GM19035 (cell line): Measurements from ENCODE around the gene FAM43A.

Experiments
- ATAC-seq: cut with Tn5 transposase; IDR thresholded peaks from one replicate; pipeline ENCODE4 v1.9.1; 2021; ENCODE audit not compliant: unreplicated experiment

The FAM43A gene

DNA sequence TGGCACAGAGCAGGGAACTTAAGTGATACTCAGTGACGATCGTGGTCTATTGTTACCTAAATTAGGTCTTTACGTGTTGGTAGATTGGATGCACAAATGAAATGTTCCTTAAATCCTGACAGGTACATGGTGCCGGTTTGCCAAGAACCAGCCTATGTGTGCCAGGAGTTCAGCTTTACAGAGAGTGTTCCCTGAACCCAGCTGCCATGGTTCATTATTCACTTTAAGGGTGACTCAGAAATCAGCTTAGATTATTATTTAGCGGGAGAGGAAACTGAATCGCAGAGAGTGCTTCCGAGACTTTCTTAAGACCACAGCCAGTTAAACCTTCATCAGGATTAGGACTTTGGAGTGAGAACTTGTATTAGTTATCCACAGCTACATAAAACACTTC is 21.5 kb downstream of the FAM43A start:
- ATAC-seq, result no peak

DNA sequence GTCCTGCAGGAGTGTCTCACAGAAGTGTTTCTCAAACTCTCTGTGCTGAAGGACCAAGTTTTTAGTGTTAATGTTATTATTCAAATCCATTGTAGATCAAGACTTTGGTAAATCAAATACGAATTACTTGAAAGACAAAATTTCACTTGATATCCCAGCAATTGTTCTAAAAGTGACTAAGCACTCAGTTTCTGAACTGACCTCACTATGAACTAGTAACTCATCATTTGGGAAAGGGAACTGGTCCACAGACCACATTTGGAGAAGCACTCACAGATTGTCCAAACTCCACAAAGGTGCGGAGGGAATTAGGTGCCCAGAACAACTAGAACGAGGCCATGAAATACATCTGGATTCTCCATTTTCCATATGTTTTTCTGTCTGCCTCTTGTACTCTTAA is 25.6 kb downstream of the FAM43A start:
- ATAC-seq, result no peak

DNA sequence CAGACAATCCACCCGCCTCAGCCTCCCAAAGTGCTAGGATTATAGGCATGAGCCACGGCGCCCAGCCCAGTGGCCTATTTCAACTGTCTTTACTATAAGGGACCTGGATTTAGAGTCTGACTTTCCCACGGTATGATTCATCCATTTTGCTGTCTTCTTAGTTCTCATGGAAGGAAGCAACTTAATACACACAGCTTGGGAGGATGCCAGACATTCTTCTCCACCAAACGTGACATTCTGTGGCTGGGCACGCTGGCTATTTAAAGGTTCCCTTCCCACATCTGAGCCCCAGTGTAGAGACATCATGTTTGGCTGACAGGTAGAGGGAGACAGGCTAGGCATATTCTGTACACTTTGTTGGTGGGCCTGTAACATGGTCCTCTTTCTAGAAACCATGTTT is 26.2 kb downstream of the FAM43A start:
- ATAC-seq, result no peak

DNA sequence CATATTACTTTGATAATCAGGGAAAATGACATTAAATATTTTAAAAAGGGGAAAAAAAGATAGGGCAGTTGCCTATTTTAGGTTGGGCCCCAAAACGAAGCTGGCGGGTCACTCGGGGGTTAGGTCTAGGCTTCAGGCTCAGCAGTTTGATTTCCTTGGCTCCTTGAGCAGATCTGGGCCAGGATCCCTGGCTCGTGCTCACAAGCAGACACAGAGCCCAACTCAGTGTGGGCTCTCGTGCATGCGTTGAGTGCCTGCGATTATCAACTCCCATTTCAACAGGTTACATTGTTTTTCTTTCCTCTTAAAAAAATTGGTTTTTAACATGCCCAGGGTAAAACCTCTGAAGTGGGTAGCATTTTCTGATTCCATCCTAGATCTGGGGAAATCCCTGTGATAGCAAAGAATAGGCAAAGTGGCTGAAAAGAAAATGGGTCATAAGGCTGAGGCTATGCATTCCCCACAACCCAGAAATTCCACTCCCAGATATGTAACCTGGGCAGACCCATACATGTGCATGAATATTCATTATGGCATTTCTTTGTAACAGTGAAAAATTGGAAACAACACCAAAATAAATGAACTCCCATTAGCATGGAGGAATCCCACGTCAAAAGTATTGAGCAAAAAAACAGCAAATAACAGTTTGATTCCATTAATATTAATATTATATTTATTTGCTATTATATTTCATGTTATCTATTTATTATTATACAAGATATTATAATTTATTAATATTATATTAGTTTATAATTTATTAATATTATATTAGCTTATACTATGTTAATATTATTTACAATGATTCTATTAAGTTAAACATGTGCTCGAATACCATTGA is 27.8 kb downstream of the FAM43A start:
- no peak for ATAC-seq

DNA sequence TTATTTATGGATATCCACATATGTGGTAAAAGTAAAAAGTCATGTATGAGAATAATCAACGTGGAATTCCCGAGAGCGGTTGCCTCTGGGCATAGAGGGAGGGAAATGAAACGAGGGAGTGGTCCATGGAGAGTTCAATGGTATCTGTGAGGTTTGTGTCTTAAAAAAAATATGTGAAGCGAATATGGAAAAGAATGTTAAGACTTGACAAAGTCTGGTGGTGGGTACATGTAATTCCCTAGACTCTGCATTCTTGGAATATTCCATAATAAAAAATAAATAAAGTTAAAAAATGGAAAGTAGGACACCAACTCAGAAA is 28.4 kb downstream of the FAM43A start:
- no peak for ATAC-seq

DNA sequence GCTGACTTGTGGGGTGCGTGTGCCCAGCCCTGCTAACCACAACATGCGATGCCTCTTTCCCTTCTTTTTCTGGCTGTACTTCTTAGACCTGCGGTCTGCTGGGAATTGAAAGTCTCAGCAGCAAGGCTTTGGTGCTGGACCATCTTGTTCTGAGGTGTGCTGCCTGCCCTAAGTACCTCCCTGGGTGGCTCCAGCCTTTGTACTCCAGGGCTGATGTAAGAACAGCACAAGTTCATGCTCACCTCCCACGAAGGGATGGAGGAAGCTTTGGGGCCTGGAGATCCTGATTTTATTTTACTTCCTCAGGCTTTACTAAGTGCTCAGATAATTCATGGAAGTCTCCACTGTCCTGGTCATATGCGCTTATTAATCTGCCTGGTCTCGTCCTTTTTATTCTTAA is 28.9 kb downstream of the FAM43A start:
- ATAC-seq, result no peak

DNA sequence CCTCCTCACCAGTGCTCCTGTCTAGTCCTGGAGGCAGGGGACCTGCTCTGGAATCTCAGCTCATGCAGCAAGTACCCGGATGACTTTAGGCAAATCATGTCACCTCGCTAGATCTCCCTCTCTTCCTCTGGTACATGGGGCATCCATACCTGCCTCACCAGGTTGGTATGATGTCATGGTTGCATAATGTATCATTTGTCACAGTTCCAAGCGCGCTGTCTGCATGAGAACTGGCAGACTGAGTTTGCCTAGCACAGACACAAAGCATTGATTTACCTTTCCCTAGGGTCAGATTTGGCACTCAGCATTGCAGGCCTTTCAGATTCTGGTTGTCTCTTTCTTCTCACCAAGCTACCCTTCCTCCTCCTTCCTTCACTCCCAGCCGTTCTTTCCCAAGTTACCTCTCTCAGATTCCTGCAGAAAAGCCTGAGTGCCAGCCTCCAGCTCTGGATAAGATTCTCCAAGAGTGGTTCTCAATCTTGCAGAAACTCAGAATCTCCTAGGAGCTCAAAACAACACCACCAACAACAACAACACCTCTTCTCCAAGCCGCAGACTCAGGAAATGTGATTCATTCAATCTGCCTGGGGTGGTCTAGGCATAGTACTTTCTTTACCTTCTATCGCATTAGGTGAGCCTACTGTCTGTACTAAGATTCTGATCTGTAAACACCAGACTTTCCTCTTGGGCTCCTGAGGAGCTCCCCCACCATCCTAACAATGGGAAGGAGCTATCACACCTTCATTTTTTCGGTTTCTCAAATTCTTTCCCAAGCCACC is 29.5 kb downstream of the FAM43A start:
- no peak for ATAC-seq

DNA sequence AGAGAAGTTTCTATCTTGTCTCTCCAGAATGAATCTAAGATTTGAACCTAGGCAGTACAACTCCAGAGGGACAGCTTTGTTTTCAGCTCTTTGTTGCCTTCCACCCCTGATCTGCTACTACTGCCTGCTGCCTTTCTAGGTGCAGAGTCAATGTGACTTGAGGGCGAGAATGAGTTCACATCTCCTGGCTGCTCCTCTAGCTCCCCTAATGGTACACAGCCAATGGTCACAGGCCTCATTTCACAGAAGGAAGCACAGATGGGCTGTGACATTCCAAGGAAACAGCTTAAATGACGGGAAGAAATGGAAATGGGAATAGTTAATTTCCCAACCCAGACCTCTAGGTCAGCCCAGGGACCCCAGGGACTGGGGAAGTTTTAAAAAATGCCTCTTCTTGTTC is 32.4 kb downstream of the FAM43A start:
- ATAC-seq, result no peak

DNA sequence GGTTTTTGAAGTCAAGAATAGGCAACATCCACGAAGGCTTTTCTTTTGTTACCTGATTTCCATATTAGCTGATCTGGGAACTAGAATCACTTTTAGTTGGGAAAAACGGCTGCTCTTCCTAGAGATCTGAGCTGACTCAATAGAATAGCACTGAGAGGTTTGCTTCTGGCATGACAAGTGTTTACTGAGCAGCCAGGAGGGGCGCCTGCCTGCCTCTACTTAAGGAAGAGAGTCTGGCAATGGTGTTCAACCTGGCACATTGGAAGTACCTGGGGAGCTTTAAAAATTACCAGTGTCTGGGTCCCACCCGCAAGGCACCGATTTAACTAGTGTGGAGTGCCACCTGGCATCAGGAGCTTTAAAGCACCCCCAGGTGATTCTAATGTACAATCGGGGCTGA is 34.4 kb downstream of the FAM43A start:
- ATAC-seq, result no peak

DNA sequence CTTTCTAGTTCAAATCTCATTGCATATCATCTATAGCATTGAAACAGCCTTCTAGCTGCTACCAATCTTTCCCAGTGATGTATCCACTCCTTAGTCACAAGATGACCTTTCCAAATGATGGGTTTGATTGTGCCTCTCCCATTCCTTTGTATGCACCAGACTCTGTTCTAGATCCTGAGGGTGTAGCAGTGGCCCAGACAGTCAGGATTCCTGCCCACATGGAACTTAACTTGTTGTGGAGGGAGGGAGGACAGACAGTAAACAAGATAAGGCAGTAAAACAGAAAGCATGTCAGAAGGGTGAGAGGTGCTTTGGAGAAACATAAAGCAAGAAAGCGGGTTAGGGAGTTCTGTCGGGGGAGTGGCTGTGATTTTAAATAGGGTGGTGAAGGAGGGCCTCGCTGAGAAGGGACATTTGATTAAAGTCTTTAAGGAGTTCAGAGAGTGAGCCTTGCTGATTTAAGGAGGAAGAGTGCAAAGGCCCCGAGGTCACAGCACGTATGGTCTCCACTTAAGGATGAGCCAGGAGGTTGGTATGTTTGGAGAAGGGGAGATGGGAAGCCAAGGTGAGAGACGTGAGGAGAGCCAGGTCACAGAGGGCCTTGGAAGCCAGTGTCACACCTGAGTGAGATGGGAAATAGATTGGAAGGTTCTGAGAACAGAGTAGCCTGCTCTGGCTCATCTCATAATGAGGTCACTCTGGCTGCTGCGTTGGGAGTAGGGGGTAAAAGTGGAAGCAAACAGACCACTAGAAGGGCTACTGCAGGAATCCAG is 38.3 kb downstream of the FAM43A start:
- ATAC-seq, result no peak

DNA sequence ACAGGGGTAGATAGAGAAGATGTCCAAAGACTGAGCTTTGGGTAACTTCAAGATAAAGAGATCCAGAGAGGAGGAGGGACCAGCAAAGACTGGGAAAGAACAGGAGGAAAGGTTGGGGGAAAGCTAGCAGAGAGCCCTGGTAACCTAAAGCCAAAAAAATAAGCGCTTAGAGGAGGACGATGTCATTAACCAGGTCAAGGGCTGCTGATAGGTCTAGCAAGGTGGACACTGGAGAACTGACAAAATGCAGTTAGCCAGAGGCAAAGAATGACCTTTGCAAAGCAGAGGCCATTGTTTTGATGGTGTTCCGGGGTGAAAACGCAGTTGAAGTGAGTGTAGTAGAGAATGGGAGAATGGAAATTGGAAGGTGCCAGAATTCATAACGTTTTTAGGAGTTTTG is 39.7 kb downstream of the FAM43A start:
- ATAC-seq, result no peak

DNA sequence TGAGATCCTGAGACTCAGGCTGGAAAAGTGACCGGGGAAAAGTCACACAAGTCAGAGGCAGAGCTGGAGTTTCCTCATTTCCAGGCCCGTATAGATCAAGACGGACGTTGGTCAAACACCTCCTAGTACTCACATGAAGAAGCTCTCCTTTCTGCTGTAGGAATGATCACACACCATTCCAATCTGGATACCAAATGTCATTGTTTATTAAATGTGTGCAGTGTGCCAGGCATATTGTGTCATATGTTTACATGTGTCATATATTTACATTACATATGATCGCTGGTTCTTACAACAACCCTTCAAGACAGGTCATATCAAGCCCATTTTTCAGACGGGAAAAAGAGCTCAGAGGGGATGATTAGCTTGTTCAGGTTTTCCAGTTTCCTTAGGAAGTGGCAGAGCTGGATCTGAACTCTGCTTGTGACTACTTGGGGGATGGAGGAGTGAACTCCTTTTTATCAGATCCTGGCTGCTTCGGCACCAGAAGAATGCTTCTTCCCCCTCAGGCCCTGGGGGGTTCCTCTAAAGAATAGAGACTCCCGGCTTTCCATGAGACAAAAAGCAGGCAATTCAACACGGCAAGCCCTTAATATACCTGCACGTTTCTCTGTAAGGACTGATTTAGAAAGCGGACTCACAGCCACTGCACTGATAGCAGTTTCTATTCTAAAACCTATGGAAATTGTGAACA is 41.9 kb downstream of the FAM43A start:
- ATAC-seq, result no peak

DNA sequence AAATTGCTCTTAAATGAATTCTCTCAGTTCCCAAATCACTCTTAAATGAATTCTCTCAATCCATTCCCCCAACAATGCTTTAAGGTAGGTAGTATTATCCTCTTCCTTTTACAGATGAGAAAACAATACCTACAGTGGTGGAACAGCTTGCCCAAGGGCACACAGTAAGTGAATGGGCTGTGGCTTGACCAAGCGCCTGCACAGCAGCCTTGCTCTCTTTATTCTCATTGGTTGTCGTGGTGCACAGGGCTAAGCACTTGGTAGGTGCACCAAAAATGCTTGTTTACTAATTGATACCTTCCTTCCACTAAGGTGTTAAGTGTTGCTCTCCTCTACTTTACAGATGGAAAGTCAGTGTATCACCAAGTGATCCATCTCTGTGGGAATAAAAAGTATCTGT is 43.3 kb downstream of the FAM43A start:
- no peak for ATAC-seq

DNA sequence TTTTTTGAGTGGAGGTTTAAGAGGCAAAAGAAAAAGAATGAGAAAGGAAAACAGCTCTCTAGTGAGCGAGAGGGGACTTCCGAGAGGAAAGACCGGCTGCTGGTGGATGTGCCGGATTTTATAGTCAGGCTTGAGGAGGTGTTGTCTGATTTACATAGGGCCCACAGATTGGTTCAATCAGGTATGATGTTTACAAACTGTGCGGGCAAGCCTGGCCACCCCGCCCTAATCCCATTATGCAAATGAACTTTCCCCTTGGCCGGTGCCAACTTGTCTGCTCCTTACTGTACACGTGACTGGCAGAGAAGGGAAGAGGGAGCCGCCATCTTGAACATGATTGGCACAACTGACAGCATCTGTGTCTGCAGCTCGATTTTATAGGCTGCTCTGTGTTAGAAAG is 44.7 kb downstream of the FAM43A start:
- ATAC-seq, result no peak

DNA sequence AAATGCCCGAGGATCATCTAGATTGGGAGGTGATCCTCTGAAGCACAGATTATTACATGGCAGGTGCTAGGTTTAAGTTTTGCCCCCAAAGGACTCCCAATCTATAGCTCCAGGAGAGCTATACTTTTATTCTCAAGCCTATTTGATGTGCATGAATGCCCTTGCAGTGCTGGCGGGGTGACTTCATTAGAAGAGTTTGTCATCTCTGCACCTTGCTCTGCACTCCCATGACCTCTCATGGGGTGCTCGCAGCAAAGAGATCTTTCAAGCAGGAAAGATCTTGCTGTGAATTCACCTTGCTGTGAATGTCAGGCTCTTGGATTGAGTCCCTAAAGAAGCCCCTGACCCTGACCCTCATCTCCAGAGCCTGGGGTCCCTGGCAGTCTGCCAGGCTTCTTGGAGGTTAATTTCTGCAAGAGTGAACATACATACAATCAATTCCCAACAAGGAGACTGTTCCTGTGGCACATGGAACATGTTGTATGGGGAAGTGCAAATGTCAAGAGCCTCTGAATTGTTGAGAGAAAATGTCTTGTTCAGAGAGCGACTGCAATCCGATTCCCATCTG is 45.9 kb downstream of the FAM43A start:
- ATAC-seq, result no peak

DNA sequence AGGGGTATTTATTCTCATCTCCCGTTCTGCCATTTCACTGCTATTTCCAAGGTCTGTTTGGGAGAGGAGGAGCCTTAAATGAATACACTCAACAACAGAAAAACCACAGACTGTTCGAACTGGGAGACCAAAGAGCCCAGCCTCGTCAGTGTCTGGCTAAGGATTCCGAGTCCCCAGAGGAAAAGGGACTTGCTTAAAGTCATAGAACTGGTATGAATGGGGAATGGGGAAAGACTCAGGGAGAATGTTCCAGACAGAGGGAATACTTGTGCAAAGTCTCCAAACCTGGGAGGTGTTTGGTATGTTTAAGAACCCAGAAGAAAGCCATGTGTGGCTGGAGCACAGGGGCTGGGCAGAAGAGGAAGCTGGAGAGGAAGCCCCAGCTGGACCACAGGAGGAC is 46.9 kb downstream of the FAM43A start:
- ATAC-seq, result no peak

DNA sequence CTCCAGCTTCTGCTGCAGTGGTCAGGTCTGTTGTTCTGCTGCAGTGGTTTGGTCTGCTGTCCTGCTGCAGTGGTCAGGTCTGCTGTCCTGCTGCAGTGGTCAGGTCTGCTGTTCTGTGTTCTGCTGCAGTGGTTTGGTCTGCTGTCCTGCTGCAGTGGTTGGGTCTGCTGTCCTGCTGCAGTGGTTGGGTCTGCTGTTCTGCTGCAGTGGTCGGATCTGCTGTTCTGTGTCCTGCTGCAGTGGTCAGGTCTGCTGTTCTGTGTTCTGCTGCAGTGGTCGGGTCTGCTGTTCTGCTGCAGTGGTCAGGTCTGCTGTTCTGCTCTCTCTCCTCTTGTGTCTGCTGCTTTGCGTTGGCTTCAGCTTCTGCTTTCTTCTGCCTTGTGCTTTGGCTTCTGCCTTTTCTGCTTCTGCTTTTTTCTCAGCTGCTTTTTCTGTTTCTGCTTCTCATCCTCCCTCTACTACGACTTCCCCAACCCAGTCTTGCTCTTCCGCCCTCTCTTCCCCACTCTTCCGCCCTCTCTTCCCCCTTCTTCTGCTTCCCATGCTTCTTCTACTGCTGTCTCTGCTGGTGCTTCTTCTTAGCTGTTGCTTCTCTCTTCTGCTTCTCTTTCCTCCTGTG is 50.7 kb downstream of the FAM43A start:
- ATAC-seq, result no peak

DNA sequence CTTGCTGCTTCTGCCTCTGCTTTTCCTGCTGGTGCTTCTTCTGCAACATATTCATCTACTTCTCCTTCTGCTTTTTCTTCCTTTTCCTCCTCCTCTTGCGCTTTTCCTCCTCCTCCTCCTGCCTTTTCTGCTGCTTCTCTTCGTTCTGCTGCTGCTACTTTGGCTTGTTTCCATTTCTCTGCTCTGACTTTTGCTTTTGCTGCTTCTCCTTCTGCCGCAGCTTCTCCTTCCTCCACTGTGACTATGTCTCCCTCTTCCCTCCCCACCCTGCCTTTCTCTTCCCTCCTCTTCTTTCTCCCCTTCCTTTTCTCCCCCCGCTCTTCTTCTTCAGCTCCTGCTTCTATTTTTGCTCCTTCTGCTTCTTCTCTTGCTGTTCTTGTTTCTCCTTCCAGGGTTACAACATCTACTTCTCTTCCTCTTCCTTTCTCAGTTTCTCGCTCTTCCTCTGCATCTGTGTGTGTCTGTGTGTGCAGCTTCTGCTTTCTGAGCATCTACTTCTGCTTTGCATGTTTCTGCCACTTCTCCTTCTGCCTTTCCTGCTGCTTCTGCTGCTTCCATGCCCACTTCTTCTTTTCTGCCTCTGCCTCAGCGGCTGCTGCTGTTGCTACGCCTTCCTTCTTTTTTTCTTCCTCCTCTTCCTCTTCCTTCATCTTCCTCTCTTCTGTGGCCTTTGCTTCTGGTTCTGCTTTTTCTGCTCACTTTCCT is 51.4 kb downstream of the FAM43A start:
- no peak for ATAC-seq
